Measurements from ENCODE around the gene A2M.
A peak's percentile ranks its signal among the peaks of the same experiment; 100 is the strongest.

A2M gene

GRCh38 chr12:9065607-9065856, 50.2 kb downstream of the A2M start:
- H3K36me3 ChIP-seq (replicated peaks; ENCODE audit: low read depth, low read length): peaks cover 3% of the 10 kb centered on the region
- TF ChIP-seq CTCF (IDR thresholded peaks at IDR 0.05; ENCODE audit: low read depth, low read length) (no peak), EZH2phosphoT487 (IDR thresholded peaks at IDR 0.05; ENCODE audit: low read depth) (no peak)
- peaks cover 8% of the 10 kb centered on the region; the same call in 1 of the 2 replicates for H3K4me1 ChIP-seq (ENCODE audit: low read length)
- no peaks in the 10 kb centered on the region for H4K20me1 ChIP-seq (ENCODE audit: insufficient read depth, low read length)
- no peak overlapping the region for H3K9ac ChIP-seq (ENCODE audit: low read length)
- no peak overlapping the region for H3K4me2 ChIP-seq (ENCODE audit: low read length)
- no peaks in the 10 kb centered on the region for H3K79me2 ChIP-seq (ENCODE audit: low read length)
- H3K9me3 ChIP-seq (ENCODE audit: insufficient read depth, low read length): no peaks in the 10 kb centered on the region
- no peak overlapping the region for H3K4me3 ChIP-seq (ENCODE audit: low read length)
- H3K27ac ChIP-seq (ENCODE audit: low read length): no peak overlapping the region
- no peak overlapping the region for H2AFZ ChIP-seq (ENCODE audit: low read depth, low read length)
- H3K27me3 ChIP-seq (ENCODE audit: low read depth, low read length): no peaks in the 10 kb centered on the region

- TF ChIP-seq EZH2phosphoT487 (IDR thresholded peaks at IDR 0.05; ENCODE audit: low read depth): no peak
- TF ChIP-seq CTCF (IDR thresholded peaks at IDR 0.05; ENCODE audit: low read depth, low read length): no peak
- H4K20me1 ChIP-seq (ENCODE audit: insufficient read depth, low read length): no peaks in the 10 kb centered on the region
- no peak overlapping the region for H3K4me3 ChIP-seq (ENCODE audit: low read length)
- no peak overlapping the region for H2AFZ ChIP-seq (ENCODE audit: low read depth, low read length)
- peaks cover 3% of the 10 kb centered on the region for H3K36me3 ChIP-seq (replicated peaks; ENCODE audit: low read depth, low read length)
- H3K79me2 ChIP-seq (ENCODE audit: low read length): no peaks in the 10 kb centered on the region
- peaks cover 8% of the 10 kb centered on the region; the same call in 1 of the 2 replicates for H3K4me1 ChIP-seq (ENCODE audit: low read length)
- no peak overlapping the region for H3K27ac ChIP-seq (ENCODE audit: low read length)
- no peak overlapping the region for H3K9ac ChIP-seq (ENCODE audit: low read length)
- H3K9me3 ChIP-seq (ENCODE audit: insufficient read depth, low read length): no peaks in the 10 kb centered on the region
- H3K27me3 ChIP-seq (ENCODE audit: low read depth, low read length): no peaks in the 10 kb centered on the region
- no peak overlapping the region for H3K4me2 ChIP-seq (ENCODE audit: low read length)
Measured at GRCh38 chr12:9064815-9065606, 50.7 kb downstream of the A2M start.

- no peaks in the 10 kb centered on the region for H4K20me1 ChIP-seq (ENCODE audit: insufficient read depth, low read length)
- no peaks in the 10 kb centered on the region for H3K27me3 ChIP-seq (ENCODE audit: low read depth, low read length)
- no peaks in the 10 kb centered on the region for H3K9me3 ChIP-seq (ENCODE audit: insufficient read depth, low read length)
- peaks cover 3% of the 10 kb centered on the region for H3K36me3 ChIP-seq (replicated peaks; ENCODE audit: low read depth, low read length)
- no peak overlapping the region for H3K27ac ChIP-seq (ENCODE audit: low read length)
- TF ChIP-seq EZH2phosphoT487 (IDR thresholded peaks at IDR 0.05; ENCODE audit: low read depth) (no peak), CTCF (IDR thresholded peaks at IDR 0.05; ENCODE audit: low read depth, low read length) (peak; percentile 36)
- H3K4me3 ChIP-seq (ENCODE audit: low read length): no peak overlapping the region
- H3K4me1 ChIP-seq (ENCODE audit: low read length): peaks cover 8% of the 10 kb centered on the region; the same call in 1 of the 2 replicates
- H3K79me2 ChIP-seq (ENCODE audit: low read length): no peaks in the 10 kb centered on the region
- H3K4me2 ChIP-seq (ENCODE audit: low read length): no peak overlapping the region
- H3K9ac ChIP-seq (ENCODE audit: low read length): no peak overlapping the region
- no peak overlapping the region for H2AFZ ChIP-seq (ENCODE audit: low read depth, low read length)
Measured at GRCh38 chr12:9064201-9064814, 51.4 kb downstream of the A2M start.

- no peak overlapping the region for H3K27ac ChIP-seq (ENCODE audit: low read length)
- H2AFZ ChIP-seq (ENCODE audit: low read depth, low read length): no peak overlapping the region
- no peaks in the 10 kb centered on the region for H3K79me2 ChIP-seq (ENCODE audit: low read length)
- no peak for TF ChIP-seq EZH2phosphoT487 (IDR thresholded peaks at IDR 0.05; ENCODE audit: low read depth)
- TF ChIP-seq CTCF (IDR thresholded peaks at IDR 0.05; ENCODE audit: low read depth, low read length): no peak
- no peak overlapping the region for H3K9ac ChIP-seq (ENCODE audit: low read length)
- H3K4me1 ChIP-seq (ENCODE audit: low read length): peaks cover 22% of the 10 kb centered on the region
- H3K36me3 ChIP-seq (replicated peaks; ENCODE audit: low read depth, low read length): no peaks in the 10 kb centered on the region
- H3K9me3 ChIP-seq (ENCODE audit: insufficient read depth, low read length): no peaks in the 10 kb centered on the region
- H4K20me1 ChIP-seq (ENCODE audit: insufficient read depth, low read length): no peaks in the 10 kb centered on the region
- no peaks in the 10 kb centered on the region for H3K27me3 ChIP-seq (ENCODE audit: low read depth, low read length)
- no peak overlapping the region for H3K4me3 ChIP-seq (ENCODE audit: low read length)
- H3K4me2 ChIP-seq (ENCODE audit: low read length): no peak overlapping the region
Measured at GRCh38 chr12:9052610-9053009, 63.1 kb downstream of the A2M start.
